Iris pigment epithelial cell (primary cell): Measurements from ENCODE around the gene TRIM46.
A peak's percentile ranks its signal among the peaks of the same experiment; 100 is the strongest.

Experiments used
- DNase-seq: peaks from one replicate; pipeline ENCODE4 v3.0.0-alpha.2; 2011; ENCODE audit warnings: low read depth

The TRIM46 gene

GRCh38 chr1:155171836-155172731 lies 1.6 kb upstream of the TRIM46 start:
- DNase-seq = no peak

GRCh38 chr1:155172732-155173477 lies 744 bp upstream of the TRIM46 start, which contains the start of gene KRTCAP2:
KRTCAP2 (minus strand) TSS chr1:155173304; CDS start chr1:155173224, 80 bp downstream.
- peak; percentile 94 for DNase-seq

GRCh38 chr1:155174324-155175280 lies 953 bp downstream of the TRIM46 start:
- DNase-seq = no peak

GRCh38 chr1:155175281-155175926 lies 1.8 kb downstream of the TRIM46 start:
- no peak for DNase-seq

- DNase-seq = no peak
These were observed 2.3 kb downstream of the TRIM46 start for GRCh38 chr1:155175927-155176371.

- DNase-seq = peak; percentile 49
These were observed 3.0 kb downstream of the TRIM46 start for GRCh38 chr1:155176544-155177071.

GRCh38 chr1:155177192-155177917 lies 3.7 kb downstream of the TRIM46 start:
- DNase-seq = no peak

- no peak for DNase-seq
These were observed 4.3 kb downstream of the TRIM46 start for GRCh38 chr1:155177918-155178281.

GRCh38 chr1:155178441-155179111 lies 4.9 kb downstream of the TRIM46 start:
- DNase-seq = no peak

GRCh38 chr1:155179112-155180031 lies 5.7 kb downstream of the TRIM46 start:
- no peak for DNase-seq

GRCh38 chr1:155181371-155182051 lies 7.9 kb downstream of the TRIM46 start:
- DNase-seq = no peak

GRCh38 chr1:155182052-155182550 lies 8.5 kb downstream of the TRIM46 start:
- no peak for DNase-seq

GRCh38 chr1:155183775-155184221 lies 10.1 kb downstream of the TRIM46 start:
- no peak for DNase-seq

GRCh38 chr1:155184351-155184811 lies 10.7 kb downstream of the TRIM46 start:
- no peak for DNase-seq

- no peak for DNase-seq
These were observed 11.5 kb downstream of the TRIM46 start for GRCh38 chr1:155184835-155185782.

- DNase-seq = no peak
These were observed 12.1 kb downstream of the TRIM46 start for GRCh38 chr1:155185783-155186066.
